ENCODE data around the gene ANKFN1.

- TF ChIP-seq MZF1 (CRISPR knock-in tag; IDR thresholded peaks at IDR 0.05; ENCODE audit: borderline replicate concordance), result no peak
- TF ChIP-seq GMEB2 (CRISPR knock-in tag; IDR thresholded peaks at IDR 0.05; ENCODE audit: low read depth), result no peak
- TF ChIP-seq EP300 (IDR thresholded peaks at IDR 0.05; ENCODE audit: low read depth in 2 of 2, low read length in 2 of 2), result no peak
- no peak for TF ChIP-seq EP300 (CRISPR knock-in tag; IDR thresholded peaks at IDR 0.05; ENCODE audit: borderline replicate concordance)
These were observed 44.4 kb upstream of the ANKFN1 start for GRCh38 chr17:56108811-56109284.

Measured in HepG2 (cell line).